ENCODE results near the gene ABAT.
A peak's percentile ranks its signal among the peaks of the same experiment; 100 is the strongest.

ABAT gene

GRCh38 chr16:8656376-8656775 is 18.0 kb upstream of the ABAT start:
- DNase-seq (ENCODE audit: low read depth) = no peak
- TF ChIP-seq MYC (IDR thresholded peaks at IDR 0.05; ENCODE audit: low read depth, low read length) (no peak), MAX (IDR thresholded peaks at IDR 0.05; ENCODE audit: low read depth, low read length) (no peak), POLR2A (IDR thresholded peaks at IDR 0.05; ENCODE audit: extremely low read depth, insufficient read length) (no peak), CTCF (IDR thresholded peaks at IDR 0.05; ENCODE audit: low read depth, low read length) (no peak)
- no peak overlapping the region for H3K4me3 ChIP-seq (ENCODE audit: low read depth, low read length)

- TF ChIP-seq MAX (IDR thresholded peaks at IDR 0.05; ENCODE audit: low read depth, low read length) (peak; percentile 48; the same call in 1 of the 2 replicates), POLR2A (IDR thresholded peaks at IDR 0.05; ENCODE audit: extremely low read depth, insufficient read length) (no peak), CTCF (IDR thresholded peaks at IDR 0.05; ENCODE audit: low read depth, low read length) (peak; percentile 70)
- DNase-seq (ENCODE audit: low read depth) = peak; percentile 79
- H3K4me3 ChIP-seq (ENCODE audit: low read depth, low read length) = no peak overlapping the region
These were observed 13.5 kb upstream of the ABAT start for GRCh38 chr16:8660841-8661301.

DNA sequence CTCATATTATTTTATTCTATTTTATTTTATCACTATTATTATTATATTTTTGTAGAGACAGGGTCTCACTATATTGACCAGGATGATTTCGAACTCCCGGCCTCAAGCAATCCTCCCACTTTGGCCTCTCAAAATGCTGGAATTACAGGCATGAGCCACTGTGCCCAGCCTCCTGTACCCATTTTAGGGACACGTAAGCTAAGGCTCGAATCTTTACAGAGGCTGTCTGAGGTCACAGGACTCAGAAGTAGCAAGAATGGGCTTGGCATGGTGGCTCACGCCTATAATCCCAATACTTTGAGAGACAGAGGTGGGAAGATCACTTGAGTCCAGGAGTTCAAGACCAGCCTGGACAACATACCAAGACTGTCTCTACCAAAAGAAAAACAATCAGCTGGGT is 12.7 kb upstream of the ABAT start:
- DNase-seq (ENCODE audit: low read depth) = no peak
- H3K4me3 ChIP-seq (ENCODE audit: low read depth, low read length) = no peak overlapping the region
- TF ChIP-seq MYC (IDR thresholded peaks at IDR 0.05; ENCODE audit: low read depth, low read length) = no peak
- TF ChIP-seq MAX (IDR thresholded peaks at IDR 0.05; ENCODE audit: low read depth, low read length) = no peak
- no peak for TF ChIP-seq CTCF (IDR thresholded peaks at IDR 0.05; ENCODE audit: low read depth, low read length)
- TF ChIP-seq POLR2A (IDR thresholded peaks at IDR 0.05; ENCODE audit: extremely low read depth, insufficient read length) = no peak

DNA sequence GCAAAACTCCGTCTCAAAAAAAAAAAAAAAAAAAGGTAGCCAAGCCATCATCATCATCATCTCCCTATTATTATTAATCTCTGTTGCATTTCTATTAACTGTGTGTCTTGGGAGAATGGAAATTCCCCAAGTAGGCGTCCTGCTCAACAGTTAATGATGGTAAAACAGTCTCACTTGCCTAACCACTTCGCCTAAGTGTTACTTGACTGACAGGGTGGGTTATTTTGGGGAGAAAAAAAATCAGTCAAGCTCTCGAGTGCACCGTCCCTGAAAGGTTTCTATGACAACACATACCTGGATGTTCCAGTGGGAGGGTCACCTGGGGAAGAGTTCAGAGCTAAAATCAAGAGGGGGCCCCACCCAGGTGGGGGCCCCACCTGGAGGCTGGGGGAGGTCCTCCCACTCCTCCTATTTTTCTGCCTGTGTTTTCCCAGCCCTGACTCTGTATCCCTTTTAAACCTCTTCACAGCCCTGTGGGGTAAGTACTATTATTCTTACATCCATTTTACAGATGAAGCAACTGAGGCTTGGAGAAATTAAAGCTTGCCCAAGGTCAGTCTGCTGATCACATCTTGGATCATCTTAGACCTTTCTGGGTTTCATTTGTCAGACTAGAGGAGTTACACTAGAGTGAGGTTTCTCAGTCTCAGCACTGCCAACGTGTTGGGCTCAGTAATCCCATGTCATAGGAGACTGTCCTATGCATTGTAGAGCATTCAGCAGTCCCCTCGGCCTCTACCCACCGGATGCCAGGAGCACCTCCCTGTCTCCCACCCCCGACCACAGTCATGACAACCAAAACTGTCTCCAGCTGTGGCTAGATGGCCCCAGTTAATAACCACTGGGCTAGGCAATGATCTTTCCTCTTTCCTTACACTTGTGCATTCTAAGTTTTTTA is 11.0 kb upstream of the ABAT start:
- DNase-seq (ENCODE audit: low read depth) = peak; percentile 66
- H3K4me3 ChIP-seq (ENCODE audit: low read depth, low read length) = no peak overlapping the region
- no peak for TF ChIP-seq MAX (IDR thresholded peaks at IDR 0.05; ENCODE audit: low read depth, low read length)
- no peak for TF ChIP-seq POLR2A (IDR thresholded peaks at IDR 0.05; ENCODE audit: extremely low read depth, insufficient read length)
- TF ChIP-seq CTCF (IDR thresholded peaks at IDR 0.05; ENCODE audit: low read depth, low read length) = no peak
- no peak for TF ChIP-seq MYC (IDR thresholded peaks at IDR 0.05; ENCODE audit: low read depth, low read length)

GRCh38 chr16:8665529-8665928 is 8.9 kb upstream of the ABAT start:
- TF ChIP-seq CTCF (IDR thresholded peaks at IDR 0.05; ENCODE audit: low read depth, low read length) (no peak), POLR2A (IDR thresholded peaks at IDR 0.05; ENCODE audit: extremely low read depth, insufficient read length) (no peak), MYC (IDR thresholded peaks at IDR 0.05; ENCODE audit: low read depth, low read length) (no peak), MAX (IDR thresholded peaks at IDR 0.05; ENCODE audit: low read depth, low read length) (no peak)
- no peak for DNase-seq (ENCODE audit: low read depth)
- no peak overlapping the region for H3K4me3 ChIP-seq (ENCODE audit: low read depth, low read length)
